Right ventricle myocardium inferior (tissue), 1 donor: Measurements from ENCODE around the gene BAD. TPM values are rescaled to one million over a fixed set of nuclear protein-coding genes. Genes with fewer than 3 reads are reported as not detected.
A peak's percentile ranks its signal among the peaks of the same experiment; 100 is the strongest.

Experiments
- ATAC-seq: fragments of 200-7000 bp; cut with Tn5 transposase; one replicate; pipeline ENCODE4 v1.9.1; 2020; ENCODE audit warnings: mild to moderate bottlenecking, moderate library complexity
- DNase-seq: peaks from one replicate; pipeline ENCODE4 v3.0.0; 2021; ENCODE audit errors: missing footprints
- intact Hi-C: fragments of 100-400 bp; cut with DNase I; formaldehyde crosslinking; loops from one replicate; pipeline ENCODE4 v1.11.0; 2022
- total RNA-seq: library from RNA; stranded (reverse); fragmentation: NEBNext Ultra II Directional; extraction: Animal tissue kit (Norgen Biotek cat#: 25700); gene quantifications from one replicate; pipeline ENCODE4 v1.2.1, GENCODE V29; 2021
- donor health status: DM: no; HTN: yes; CAD: no; lungs with severe emphysema.

Gene BAD
- total RNA-seq, 1 donor from 2014 or later = 89.1 TPM

- ATAC-seq (no peak), DNase-seq (peak; percentile 17)
- intact Hi-C loops = loop anchor here (1.0 to 5.0 kb wide), 3 partner anchors 16 to 84 kb away; partner anchors contain the start of gene ESRRA
Measured at GRCh38 chr11:64285885-64286800, 1.7 kb upstream of the BAD start.

DNA sequence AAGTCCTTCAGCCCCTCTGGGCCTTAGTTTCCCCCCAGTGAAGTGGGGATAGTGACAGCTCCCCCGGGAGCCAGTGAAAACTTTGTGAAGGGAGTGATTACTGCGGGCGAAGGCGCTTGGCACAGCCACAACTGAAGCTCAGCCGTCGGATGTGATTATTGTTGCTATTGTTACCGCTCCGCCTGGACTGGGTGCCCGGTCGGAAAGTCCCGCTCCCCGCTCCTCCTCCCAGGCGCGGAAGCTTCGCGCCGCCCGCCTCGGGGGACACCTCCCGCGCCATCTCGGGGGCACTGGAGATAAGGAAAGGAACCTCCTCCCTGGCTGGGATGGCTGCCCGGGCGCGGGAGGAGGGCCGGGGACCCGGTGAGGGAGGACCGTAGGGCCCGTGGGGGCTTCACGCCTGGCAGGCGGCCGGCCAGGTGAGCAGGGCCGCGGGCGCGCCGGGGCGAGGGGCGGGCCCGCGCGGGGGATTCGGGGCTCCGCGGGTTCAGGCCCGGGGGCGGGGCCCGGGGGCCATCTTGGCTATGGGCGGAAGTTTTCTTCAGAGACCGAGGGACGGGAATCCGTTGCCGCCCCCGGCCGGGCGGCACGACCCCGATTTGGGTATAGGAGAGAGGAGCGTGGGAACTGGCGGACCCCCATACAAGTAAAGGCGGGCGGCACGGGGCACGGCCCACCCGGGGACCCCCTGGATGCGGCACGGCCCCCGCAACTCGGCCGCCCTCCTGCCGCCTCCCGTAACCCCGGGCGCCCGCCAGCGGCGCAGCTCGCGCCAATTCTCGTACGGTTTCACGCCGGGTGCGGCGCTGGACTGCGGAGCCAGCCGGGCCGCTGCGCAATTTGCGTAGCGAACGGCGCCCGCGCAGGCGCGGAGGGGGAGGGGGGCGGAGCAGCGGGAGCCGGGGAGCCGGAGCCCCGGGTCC is 758 bp upstream of the BAD start, which contains the start of gene GPR137:
Gene GPR137 (plus strand): TSS at position 887 of the 923 bp plus-strand sequence. CDS start 677 bp downstream, outside the sequence.
- ATAC-seq = peak; percentile 74
- intact Hi-C loops = loop anchor here (1.0 to 5.0 kb wide), 3 partner anchors 15 to 83 kb away; partner anchors contain the start of gene ESRRA

GRCh38 chr11:64283092-64283491 is 1.4 kb downstream of the BAD start:
- ATAC-seq (no peak), DNase-seq (no peak)
- intact Hi-C loops = no loop called here

More for the DNA sequence above, 758 bp upstream of the BAD start, which contains the start of gene GPR137:
- DNase-seq = peak; percentile 93

- intact Hi-C loops = no loop called here
- no peak for DNase-seq
- ATAC-seq = no peak
Measured at GRCh38 chr11:64281957-64282770, 2.3 kb downstream of the BAD start.

DNA sequence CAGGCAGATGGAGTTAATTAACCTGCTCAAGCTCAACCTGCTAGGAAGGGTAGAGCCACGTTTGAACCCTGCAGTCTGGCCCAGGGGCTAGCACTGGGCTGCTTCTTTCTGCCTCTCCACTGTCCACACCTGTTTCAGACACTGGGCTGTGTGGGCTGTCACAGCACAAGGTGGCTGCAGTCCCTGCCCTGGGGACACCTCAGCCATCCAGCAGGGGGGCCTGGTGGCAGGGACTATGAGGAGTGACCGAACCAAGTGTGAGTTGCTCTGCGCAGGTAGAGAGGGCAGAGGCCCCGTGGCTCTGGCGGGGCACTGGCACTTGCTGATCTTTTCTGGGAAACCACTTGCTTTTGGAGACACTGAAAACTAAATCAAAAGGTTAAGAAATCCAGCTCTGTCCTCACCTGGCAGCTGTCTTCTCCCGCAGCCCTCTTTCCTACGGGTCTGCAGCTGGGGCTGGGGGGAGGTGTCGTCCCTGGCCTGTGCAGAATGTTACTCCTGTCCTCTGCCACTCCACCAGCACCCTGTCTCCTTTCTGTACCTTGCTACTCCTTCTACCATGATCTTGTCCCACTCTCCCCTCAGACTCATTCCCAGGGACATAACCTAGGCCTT is 5.8 kb downstream of the BAD start:
- no peak for ATAC-seq
- no peak for DNase-seq
- intact Hi-C loops = no loop called here

DNA sequence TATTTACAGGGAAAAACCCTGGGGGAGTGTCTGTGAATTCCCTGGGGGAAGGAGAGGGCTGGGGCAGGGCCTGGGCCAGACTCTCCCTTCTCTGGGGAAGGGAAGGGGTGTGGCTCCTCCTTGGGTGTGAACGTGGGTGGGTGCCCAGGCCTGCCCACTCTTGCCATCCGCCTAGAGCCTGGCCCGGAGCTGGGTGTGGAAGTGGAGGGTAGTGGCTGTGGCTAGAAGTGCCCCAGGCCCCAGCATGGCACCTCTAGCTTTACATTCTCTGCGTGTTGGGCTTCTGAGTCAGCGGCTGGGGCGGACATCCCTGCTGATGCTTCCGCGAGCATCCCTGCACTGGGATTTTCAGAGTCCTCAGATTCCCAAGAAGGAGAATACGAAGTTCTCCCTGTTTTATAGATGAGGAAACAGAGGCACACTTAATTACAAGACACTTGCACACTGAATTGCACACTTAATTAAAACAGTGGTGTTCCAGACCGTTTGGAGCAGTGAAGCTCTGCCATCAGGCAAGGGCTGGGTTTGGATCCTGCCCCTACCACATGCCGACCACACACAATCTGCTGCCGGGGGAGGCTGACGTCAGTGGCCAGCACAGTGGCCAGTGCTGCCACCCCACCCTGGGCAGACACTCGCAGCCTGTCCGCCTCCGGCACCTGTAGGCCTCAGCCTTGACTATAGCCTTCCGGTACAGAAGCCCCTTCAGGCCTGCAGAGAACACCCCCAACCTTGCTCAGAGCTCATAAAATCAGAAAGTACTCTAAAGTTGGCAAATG is 7.6 kb downstream of the BAD start:
- intact Hi-C loops = no loop called here
- no peak for DNase-seq
- ATAC-seq = no peak

GRCh38 chr11:64275841-64276240 is 8.6 kb downstream of the BAD start:
- intact Hi-C loops = no loop called here
- ATAC-seq (no peak), DNase-seq (no peak)

DNA sequence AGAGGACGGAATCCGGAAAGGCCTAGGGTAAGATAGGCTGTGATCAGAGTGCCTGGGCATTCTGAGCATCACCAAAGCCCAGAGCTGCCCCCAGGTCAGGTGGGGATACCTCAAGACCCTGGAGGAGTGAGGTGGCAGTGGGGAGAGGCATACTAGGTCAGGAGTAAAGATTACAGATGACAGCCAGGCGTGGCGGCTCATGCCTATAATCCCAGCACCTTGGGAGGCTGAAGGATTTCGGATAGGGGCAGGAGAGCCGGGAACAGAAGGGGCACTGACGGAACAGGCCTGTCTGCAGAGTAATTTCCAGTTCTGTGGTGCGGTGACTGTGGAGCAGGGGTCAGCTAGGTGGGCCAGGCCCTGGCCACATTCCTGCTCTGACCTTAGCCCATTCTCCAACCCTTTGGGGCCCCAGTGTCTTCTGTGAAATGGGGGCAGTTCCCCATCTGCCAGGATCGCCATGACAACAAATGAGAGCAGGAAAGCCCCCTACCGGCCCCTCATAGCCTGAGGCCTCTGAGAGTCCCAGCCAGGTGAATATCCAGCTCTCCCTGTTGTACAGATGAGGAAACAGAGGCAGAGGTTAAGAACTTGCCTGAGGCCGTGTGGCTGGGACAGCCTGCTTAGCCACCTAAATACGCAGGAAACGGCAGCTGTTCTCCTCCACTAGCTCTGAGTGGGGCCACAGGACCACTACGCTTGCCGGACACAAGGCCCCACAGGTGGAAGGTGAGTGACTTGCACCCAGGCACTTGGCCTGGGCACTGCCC is 9.2 kb downstream of the BAD start:
- DNase-seq (no peak), ATAC-seq (no peak)
- intact Hi-C loops = no loop called here

- intact Hi-C loops = loop anchor here (1.0 to 2.0 kb wide), 4 partner anchors 16 to 48 kb away; partner anchors contain the start of genes ESRRA, GPR137 and TRMT112
- ATAC-seq (peak; percentile 90), DNase-seq (peak; percentile 98)
Measured at GRCh38 chr11:64269540-64270220, 14.8 kb downstream of the BAD start.

DNA sequence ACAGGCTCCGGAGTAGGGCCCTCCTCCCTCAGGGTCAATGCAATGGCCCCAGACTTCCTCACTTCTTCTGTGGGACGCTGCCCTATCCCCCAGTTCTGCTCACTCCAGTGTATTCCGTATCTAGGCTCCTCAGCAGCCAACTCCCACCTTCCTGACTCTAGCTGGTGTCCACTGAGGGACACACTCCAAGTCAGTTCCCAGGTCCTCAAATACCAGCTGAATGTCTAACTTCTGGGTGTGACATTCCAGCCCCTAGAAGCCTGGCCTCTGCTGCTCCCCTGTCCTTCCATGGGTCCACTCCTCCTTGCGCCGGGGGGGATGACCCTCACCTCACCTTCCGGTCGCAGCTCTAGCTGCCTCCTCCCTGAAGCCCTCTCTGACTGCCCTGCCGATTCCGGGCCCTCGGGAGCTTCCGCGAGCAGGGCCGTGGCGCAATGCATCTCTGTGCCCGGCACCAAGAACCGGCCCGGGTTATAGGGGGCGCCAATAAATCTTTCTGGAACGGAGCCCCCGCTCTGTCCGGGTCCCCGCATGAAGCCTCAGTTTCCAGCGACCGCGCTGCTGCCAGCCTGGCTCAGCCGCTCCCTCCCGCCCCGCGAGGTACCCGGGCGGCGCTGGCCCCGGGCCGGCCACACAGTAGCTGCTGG is 15.4 kb downstream of the BAD start:
- peak; percentile 18 for ATAC-seq
- DNase-seq = peak; percentile 85
- intact Hi-C loops = loop anchor here (2.0 kb wide), 2 partner anchors 20 to 36 kb away; partner anchors contain the start of gene ESRRA

DNA sequence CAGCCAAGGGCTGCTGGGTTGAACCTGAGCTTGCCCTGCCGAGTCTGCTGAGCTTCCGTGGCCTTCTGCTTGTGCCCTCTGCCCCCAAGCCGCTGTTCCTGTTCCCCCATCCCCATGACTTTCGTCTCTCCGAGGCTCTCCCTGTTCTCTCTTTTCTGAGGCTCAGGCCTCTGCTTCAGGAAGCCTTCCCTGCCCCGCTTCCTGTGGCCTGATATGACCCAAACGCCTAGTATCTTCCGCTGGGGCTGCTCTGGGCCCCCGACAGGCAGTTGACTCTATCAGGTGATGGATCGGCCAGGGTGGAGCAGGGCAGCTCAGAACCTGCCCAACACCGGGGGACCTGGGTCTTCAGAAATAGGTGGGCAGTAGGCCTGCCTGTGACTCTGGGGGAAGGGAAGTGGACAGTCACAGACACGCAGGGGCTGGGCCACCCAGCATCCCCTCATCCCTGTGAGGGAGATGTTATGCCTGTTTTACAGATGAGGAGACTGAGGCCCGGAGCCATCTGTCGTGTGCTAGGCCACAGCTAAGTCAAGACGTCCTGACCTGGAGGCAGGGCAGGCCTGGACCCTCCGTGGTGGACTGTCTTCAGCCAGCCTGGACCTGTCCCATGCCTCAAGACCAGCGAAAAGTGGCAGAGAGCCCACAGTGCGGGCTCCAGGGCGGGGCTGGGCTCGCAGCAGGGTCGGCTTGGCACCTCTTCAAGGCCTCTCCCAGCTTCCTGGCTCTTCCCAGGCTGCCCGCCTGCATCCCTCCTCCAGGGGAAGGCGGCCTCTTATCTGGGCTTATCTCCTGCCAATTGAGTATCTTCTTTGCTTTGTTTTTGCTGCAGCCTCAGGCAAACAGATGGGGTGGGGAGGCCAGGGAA is 16.2 kb downstream of the BAD start:
- DNase-seq = no peak
- intact Hi-C loops = loop anchor here (2.0 kb wide), 2 partner anchors 19 to 37 kb away; partner anchors contain the start of gene ESRRA
- ATAC-seq = no peak

GRCh38 chr11:64267207-64267945 is 17.1 kb downstream of the BAD start:
- DNase-seq = no peak
- intact Hi-C loops = no loop called here

DNA sequence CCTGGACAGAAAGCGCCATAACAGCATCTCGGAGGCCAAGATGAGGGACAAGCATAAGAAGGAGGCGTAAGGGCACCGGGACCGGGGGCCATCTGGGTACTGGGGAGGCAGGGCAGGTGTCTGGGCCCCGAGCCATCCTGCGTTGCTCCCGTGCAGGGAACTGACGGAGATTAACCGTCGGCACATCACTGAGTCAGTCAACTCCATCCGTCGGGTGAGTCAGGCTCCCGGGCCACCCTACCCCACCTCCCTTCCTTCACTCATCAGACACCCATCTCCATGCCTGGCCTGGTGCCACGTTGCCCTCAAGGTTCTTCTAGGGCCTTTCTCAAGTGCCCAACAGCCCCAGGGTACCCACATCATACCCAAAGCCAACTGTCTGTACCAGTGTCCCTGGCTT is 18.1 kb downstream of the BAD start:
- no peak for DNase-seq
- intact Hi-C loops = no loop called here

More at GRCh38 chr11:64267207-64267945, 17.1 kb downstream of the BAD start:
- ATAC-seq = no peak

More for the DNA sequence above, 18.1 kb downstream of the BAD start:
- ATAC-seq = no peak
